Endodermal cell (in vitro differentiated cells): ENCODE measurements around the gene DGKD. TPM values are rescaled to one million over a fixed set of nuclear protein-coding genes. Genes with fewer than 3 reads are reported as not detected.

Source experiments
- DNase-seq: peaks from one replicate; pipeline ENCODE4 v3.0.0-alpha.2; 2017
- H3K27ac ChIP-seq: 2 replicates; pipeline ENCODE4 v1.5.1; 2013; ENCODE audit warnings: mild to moderate bottlenecking, low read depth, low read length, moderate library complexity
- H3K27me3 ChIP-seq: 2 replicates; pipeline ENCODE4 v1.6.1; 2013; ENCODE audit warnings: mild to moderate bottlenecking, low read length, moderate library complexity; ENCODE audit not compliant: insufficient read depth, control insufficient read depth, poor library complexity, severe bottlenecking
- H3K36me3 ChIP-seq: 2 replicates; pipeline ENCODE4 v1.7.0; 2013; ENCODE audit warnings: mild to moderate bottlenecking, low read length, moderate library complexity; ENCODE audit not compliant: control insufficient read depth, insufficient read depth
- H3K4me1 ChIP-seq: one replicate; pipeline ENCODE4 v1.7.0; 2013; ENCODE audit warnings: low read length; ENCODE audit not compliant: control insufficient read depth, insufficient read depth
- H3K4me3 ChIP-seq: 2 replicates; pipeline ENCODE4 v1.5.1; 2013; ENCODE audit warnings: mild to moderate bottlenecking, low read length, moderate library complexity
- H3K9ac ChIP-seq: 2 replicates; pipeline ENCODE4 v1.6.1; 2013; ENCODE audit warnings: mild to moderate bottlenecking, low read length, moderate library complexity; ENCODE audit not compliant: poor library complexity, severe bottlenecking; ENCODE audit errors: extremely low read depth
- H3K9me3 ChIP-seq: 2 replicates; pipeline ENCODE4 v1.6.1; 2013; ENCODE audit warnings: mild to moderate bottlenecking, low read length, moderate library complexity; ENCODE audit not compliant: control insufficient read depth
- H3K27ac Mint-ChIP-seq: 2 replicates; pipeline ENCODE4 v1.8.0; 2020; ENCODE audit warnings: mixed read lengths
- H3K27me3 Mint-ChIP-seq: 2 replicates; pipeline ENCODE4 v1.8.0; 2021; ENCODE audit warnings: mild to moderate bottlenecking, mixed read lengths; ENCODE audit not compliant: insufficient read depth
- H3K36me3 Mint-ChIP-seq: 2 replicates; pipeline ENCODE4 v1.8.0; 2020; ENCODE audit warnings: low read depth, mixed read lengths
- H3K4me1 Mint-ChIP-seq: 2 replicates; pipeline ENCODE4 v1.8.0; 2020; ENCODE audit warnings: mixed read lengths
- H3K4me3 Mint-ChIP-seq: 2 replicates; pipeline ENCODE4 v1.8.0; 2020; ENCODE audit warnings: mild to moderate bottlenecking, moderate library complexity, mixed read lengths
- H3K9me3 Mint-ChIP-seq: 2 replicates; pipeline ENCODE4 v1.8.0; 2020; ENCODE audit warnings: mild to moderate bottlenecking, mixed read lengths
- CTCF ChIP-seq: fragments of 200-600 bp; sonication (generic); conservative IDR thresholded peaks from 2 replicates; pipeline ENCODE4 v1.5.0; 2021; ENCODE audit warnings: antibody characterized with exemption, mild to moderate bottlenecking
- WGBS, 2 experiments: methylation state at CpG; one replicate each; pipeline versions ENCODE4 v1.1.5 to v1.1.7; 2013; ENCODE audit warnings: missing lambda C conversion rate in 2 of 2, mixed read lengths in 1 of 2; ENCODE audit not compliant: insufficient coverage in 1 of 2, insufficient read length in 1 of 2; 5-methylcytosine and 5-hydroxymethylcytosine counted together
- total RNA-seq, 2 donors: library from RNA; stranded (reverse); fragmentation: NEBNext Ultra II Directional in 1 of 2; extraction: Animal tissue kit (Norgen Biotek cat#: 25700) in 1 of 2; gene quantifications; 2 replicates in 1 of 2; 3 replicates in 1 of 2; pipeline ENCODE4 v1.2.1, GENCODE V29; 2021

Gene DGKD
- total RNA-seq, 2 donors from 2014 or later: 39.2 to 46.9 TPM

DNA sequence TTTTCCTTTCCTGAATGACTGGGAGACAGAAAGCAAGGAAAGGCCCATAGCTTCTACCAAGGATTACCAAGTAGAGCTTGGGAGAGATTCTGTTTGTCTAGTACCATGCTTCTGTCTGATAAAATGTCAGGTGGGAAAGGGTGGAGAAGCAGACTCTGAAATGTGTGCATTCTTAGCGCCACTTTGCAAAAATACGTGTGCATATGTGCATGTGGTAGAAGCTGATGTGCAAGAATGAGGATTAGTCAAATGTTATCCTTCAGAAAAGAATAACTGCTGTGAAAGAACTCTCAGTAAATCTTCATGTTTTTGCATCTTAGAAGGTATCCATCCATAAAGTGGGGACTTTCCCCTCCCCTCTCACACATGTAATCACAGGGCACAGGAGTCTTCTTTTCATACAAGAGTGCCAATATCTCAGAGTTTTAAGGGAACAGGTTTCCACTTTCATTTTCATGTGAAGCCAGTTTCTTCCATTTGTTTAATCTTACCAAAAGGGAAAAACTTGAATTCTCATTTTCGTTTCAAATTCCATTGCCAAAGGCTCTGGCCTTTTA is 15.4 kb upstream of the DGKD start:
- no peak for DNase-seq
- no peak for TF ChIP-seq CTCF
- Histone ChIP-seq H3K4me1 (no peaks in the 10 kb centered on the region), H3K9me3 (peaks cover 6% of the 10 kb centered on the region), H3K27me3 (peaks cover 16% of the 10 kb centered on the region), H3K9ac (no peak overlapping the region), H3K27ac (no peak overlapping the region), H3K36me3 (no peaks in the 10 kb centered on the region), H3K4me3 (no peak overlapping the region)
- Mint-ChIP-seq H3K36me3 (no peaks in the 10 kb centered on the region), H3K27ac (no peak overlapping the region), H3K9me3 (peaks cover 6% of the 10 kb centered on the region), H3K4me1 (peaks cover 8% of the 10 kb centered on the region), H3K27me3 (peaks cover 18% of the 10 kb centered on the region), H3K4me3 (no peak overlapping the region)
- WGBS, 2 experiments: 89 to 100% methylated on average over 2 to 3 of the region's 3 CpGs

- Mint-ChIP-seq H3K4me3 (no peak overlapping the region), H3K9me3 (peaks cover 6% of the 10 kb centered on the region), H3K27me3 (peaks cover 13% of the 10 kb centered on the region), H3K4me1 (peaks cover 8% of the 10 kb centered on the region), H3K36me3 (no peaks in the 10 kb centered on the region), H3K27ac (no peak overlapping the region)
- H3K27ac ChIP-seq: no peak overlapping the region
- DNase-seq: no peak
- no peak overlapping the region for H3K9ac ChIP-seq
- 71 to 80% methylated on average over 2 to 3 of the region's 3 CpGs for WGBS, 2 experiments
- TF ChIP-seq CTCF: no peak
- no peak overlapping the region for H3K4me3 ChIP-seq
- peaks cover 6% of the 10 kb centered on the region for H3K9me3 ChIP-seq
- no peaks in the 10 kb centered on the region for H3K36me3 ChIP-seq
- no peaks in the 10 kb centered on the region for H3K4me1 ChIP-seq
- H3K27me3 ChIP-seq: peaks cover 11% of the 10 kb centered on the region
Measured at GRCh38 chr2:233339427-233339826, 14.9 kb upstream of the DGKD start.

DNA sequence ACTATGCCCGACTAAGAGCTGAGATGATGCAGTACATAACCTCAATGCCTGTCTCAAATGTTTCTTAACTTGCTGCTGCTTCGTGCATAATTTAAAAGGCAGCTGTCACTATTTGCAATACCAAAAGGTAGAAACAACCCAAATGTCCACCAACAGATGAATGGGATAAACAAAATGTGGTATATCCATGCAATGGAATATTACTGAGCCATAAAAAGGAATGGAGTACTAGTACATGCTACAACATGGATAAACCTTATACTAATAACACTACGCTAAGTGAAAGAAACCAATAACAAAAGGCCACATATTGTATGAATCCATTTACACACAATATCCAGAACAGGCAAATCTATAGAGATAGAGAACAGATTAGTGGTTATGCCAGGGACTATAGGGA is 13.0 kb upstream of the DGKD start:
- H3K4me1 ChIP-seq: no peaks in the 10 kb centered on the region
- Mint-ChIP-seq H3K9me3 (peaks cover 6% of the 10 kb centered on the region), H3K4me1 (peaks cover 8% of the 10 kb centered on the region), H3K27me3 (peaks cover 6% of the 10 kb centered on the region), H3K36me3 (no peaks in the 10 kb centered on the region), H3K27ac (no peak overlapping the region), H3K4me3 (no peak overlapping the region)
- no peak overlapping the region for H3K9ac ChIP-seq
- TF ChIP-seq CTCF: no peak
- no peaks in the 10 kb centered on the region for H3K27me3 ChIP-seq
- peaks cover 6% of the 10 kb centered on the region for H3K9me3 ChIP-seq
- H3K27ac ChIP-seq: no peak overlapping the region
- no peaks in the 10 kb centered on the region for H3K36me3 ChIP-seq
- no peak overlapping the region for H3K4me3 ChIP-seq
- DNase-seq: no peak
- 92 to 93% methylated on average over 2 to 3 of the region's 3 CpGs for WGBS, 2 experiments
